Ramos (cell line): ENCODE data around the gene MYCT1.
"Not testable (repeated sequence)": the region's sequence is repeated elsewhere in the genome, so short reads cannot be mapped to it uniquely, and the experiment has no call there.

Experiments
- in situ Hi-C: fragments of 300-500 bp; cut with MboI; formaldehyde crosslinking; loops from one replicate; pipeline ENCODE4 v1.14.3; 2022; ENCODE audit warnings: low sequenced_read_pairs; ENCODE audit not compliant: unreplicated experiment

MYCT1 gene, protein sequence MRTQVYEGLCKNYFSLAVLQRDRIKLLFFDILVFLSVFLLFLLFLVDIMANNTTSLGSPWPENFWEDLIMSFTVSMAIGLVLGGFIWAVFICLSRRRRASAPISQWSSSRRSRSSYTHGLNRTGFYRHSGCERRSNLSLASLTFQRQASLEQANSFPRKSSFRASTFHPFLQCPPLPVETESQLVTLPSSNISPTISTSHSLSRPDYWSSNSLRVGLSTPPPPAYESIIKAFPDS

DNA sequence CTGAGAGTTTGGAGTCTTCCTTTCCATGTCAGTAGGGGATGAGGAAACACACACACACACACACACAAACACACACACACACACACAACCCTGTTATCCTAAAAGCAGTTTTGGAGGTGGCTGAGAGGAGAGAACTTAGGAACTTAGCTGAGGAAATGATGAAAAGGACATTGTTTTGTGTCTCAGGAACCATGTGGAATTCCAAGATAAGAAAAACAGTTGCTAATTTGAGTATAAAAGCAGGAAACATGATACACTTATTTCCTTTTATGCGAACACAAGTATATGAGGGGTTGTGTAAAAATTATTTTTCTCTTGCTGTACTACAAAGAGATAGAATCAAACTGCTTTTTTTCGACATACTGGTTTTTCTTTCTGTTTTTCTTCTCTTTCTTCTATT, at the start of gene MYCT1:
MYCT1 (plus strand) TSS at position 264 of the 400 bp plus-strand sequence; CDS start at position 270, 6 bp downstream.
- in situ Hi-C loops: no loop called here

DNA sequence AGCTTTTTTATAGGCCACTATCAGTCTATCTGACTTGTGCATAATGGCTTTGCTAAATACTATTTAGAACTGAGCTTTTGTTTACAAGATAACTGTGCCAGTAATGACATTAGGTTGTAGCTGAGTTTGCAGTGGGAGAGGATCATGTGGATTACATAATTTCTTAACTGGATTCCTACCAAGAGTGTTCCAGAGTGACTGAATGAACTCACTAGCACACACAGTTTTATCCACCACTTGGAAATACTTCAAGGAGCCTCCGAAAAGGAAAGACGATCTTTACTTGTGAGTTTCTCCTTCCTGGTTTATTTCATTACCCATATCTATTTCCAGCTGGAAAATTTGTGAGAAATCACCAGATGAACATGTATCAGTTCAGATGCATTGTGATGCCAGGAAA, 49.6 kb upstream of the MYCT1 start:
- in situ Hi-C loops: no loop called here

DNA sequence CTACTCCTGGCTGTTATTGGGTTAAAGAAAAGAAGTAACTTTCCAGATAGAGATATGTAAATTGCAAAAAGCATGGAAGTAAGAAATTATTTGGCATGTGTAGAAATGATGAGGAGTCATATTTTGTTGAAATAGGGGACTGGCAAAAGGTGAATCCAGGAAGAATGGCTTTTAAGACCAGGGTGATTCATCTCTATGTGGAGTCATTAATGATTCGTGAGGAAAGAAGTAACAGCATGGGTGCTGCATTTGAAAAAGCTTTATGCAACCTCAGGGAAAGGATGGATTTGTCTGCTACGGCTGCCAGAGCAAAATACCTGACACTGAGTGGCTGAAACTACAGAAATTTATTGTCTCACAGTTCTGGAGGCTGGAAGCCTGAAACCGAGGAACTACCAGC, 45.7 kb upstream of the MYCT1 start:
- in situ Hi-C loops: no loop called here

DNA sequence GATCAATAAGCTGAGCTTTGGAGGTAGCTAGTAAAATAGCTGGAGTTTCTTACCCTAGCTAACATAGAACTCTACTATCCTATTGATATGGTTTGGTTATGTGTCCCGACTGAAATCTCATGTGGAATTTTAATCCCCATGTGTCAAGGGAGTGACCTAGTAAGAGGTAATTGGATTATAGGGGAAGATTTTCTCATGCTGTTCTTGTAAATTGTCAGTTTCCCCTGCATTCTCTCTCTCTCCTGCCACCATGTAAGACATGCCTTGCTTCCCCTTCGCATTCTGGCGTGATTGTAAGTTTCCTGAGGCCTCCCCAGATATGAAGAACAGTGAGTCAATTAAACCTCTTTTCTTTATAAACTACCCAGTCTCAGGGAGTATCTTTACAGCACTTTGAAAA, 35.9 kb upstream of the MYCT1 start:
- in situ Hi-C loops: no loop called here

DNA sequence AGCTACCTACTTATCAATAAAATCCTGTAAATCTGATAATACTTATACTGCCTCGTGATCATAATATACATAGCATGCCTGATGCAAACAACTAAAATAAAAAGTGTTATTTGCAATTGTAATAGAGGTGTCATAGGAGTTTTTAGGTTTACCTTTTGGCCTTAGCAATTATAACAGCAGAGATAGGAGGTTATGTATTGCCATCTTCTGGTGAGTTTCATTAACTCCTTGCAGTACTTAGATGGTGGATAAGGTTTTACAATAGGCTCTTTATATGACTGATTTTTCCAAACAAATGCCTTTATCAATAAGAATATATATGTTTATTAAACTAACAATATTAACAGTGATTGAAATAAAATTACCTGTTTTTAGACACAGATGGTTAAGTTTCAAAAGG, 27.8 kb upstream of the MYCT1 start:
- in situ Hi-C loops: loop anchor here (10.0 kb wide), 1 partner anchor 115 kb away; no protein-coding TSS in a partner anchor

DNA sequence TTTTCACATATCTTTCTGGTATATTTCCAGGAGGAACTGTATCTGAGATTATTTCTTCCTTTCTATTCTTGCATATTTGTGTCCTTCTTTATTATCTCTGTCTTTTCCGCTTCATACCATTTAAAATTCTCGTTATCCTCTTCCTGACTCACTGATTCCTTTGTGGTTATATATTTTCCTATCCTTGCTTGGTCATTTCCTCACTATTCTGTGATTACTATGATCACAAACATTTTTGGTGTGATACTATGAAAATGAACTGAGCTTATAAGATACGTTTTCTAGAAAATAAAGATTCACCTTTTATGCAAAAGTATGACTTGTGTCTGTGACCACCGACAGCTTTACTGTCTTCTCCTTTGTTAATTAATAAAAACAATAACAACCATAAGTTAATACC, 26.5 kb upstream of the MYCT1 start:
- in situ Hi-C loops: loop anchor here (10.0 kb wide), 1 partner anchor 116 kb away; no protein-coding TSS in a partner anchor

DNA sequence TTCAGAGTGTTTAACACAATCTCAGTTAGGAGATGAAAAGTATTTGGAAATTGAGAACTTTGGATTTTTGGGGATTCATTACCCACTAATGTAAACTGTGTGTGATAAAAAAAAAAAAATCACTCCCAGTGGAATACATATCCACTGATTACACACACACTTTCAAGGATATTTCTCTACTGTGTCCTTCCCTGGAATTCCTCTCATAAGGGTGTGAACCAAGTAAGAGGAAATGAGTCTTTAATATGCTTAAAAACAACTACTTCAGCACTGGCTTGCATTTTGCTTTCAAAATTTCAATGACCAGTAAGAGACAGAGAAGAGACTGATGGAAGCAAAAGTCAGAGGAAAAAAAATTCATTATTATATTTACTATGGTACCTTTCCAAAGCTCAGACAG, 24.5 kb upstream of the MYCT1 start:
- in situ Hi-C loops: loop anchor here (10.0 kb wide), 1 partner anchor 118 kb away; no protein-coding TSS in a partner anchor

DNA sequence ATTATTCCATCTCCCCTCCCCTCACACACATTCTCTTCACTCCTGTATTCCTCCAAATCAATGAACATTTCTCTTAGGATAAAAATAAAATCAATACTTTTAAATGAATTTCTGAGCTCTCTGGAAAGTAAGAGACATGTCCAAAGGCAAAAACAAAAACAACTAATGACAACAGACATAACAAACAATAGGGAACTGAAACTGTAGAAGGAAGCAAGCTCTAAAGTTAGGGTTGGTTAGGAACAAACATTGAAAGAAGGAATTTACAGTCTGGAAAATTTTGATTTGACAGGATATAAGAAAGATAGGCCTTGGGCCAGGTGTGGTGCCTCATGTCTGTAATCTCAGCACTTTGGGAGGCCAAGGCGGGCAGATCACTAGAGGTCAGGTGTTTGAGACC, 17.5 kb upstream of the MYCT1 start:
- in situ Hi-C loops: loop anchor here (10.0 kb wide), 1 partner anchor 305 kb away; the partner anchor contains the start of gene FBXO5

DNA sequence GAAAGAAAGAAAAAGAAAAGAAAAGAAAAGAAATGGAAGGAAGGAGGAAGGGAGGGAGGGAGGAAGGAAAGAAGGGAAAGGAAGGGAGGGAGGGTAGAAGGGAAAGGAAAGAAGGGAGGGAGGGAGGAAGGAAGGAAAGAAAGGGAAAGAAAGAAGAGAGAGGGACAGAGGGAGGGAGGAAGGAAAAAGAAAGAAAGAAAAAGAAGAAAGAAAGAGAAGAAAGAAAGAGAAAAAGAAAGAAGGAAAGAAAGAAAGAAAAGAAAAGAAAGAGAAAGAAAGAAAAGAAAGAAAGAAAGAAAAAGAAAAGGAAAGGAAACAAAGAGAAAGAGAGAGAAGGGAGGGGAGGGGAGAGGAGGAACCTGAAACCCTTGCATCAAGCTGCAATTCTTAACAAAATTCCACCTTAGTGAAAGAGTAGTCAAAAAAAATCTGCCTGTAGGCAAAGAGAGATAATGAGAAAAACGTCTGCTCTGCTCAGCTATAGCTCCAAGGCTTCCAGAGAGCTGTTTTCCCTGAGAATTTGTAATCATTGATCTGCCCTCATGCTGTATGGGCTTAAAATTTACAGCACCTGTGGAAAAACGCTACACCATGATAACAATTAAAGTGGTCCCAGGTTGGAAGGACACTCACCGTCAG, 16.7 kb upstream of the MYCT1 start:
- in situ Hi-C loops: loop anchor here (10.0 kb wide), 1 partner anchor 304 kb away; the partner anchor contains the start of gene FBXO5

DNA sequence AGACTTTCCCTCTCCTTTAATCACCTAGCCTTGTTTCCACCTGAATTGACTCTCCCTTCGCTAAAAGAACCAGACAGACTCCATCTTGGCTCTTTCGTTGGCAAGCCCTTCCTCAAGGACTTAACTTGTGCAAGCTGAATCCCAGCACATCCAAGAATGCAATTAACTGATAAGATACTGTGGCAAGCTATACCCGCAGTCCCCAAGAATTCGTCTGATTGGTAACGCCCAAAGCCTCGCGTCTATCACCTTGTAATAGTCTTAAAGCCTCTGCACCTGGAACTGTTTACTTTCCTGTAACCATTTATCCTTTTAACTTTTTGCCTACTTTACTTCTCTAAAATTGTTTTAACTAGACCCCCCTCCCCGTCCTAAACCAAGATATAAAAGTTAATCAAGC, 15.6 kb upstream of the MYCT1 start:
- in situ Hi-C loops: loop anchor here (10.0 kb wide), 1 partner anchor 303 kb away; the partner anchor contains the start of gene FBXO5

DNA sequence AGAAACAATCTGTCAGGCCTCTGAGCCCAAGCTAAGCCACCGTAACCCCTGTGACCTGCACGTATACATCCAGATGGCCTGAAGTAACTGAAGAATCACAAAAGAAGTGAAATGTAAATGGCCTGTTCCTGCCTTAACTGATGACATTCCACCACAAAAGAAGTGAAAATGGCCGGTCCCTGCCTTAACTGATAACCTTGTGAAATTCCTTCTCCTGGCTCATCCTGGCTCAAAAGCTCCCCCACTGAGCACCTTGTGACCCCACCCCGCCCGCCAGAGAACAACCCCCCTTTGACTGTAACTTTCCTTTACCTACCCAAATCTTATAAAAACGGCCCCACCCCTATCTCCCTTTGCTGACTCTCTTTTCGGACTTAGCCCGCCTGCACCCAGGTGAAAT, 14.8 kb upstream of the MYCT1 start:
- in situ Hi-C loops: loop anchor here (10.0 kb wide), 1 partner anchor 302 kb away; the partner anchor contains the start of gene FBXO5

DNA sequence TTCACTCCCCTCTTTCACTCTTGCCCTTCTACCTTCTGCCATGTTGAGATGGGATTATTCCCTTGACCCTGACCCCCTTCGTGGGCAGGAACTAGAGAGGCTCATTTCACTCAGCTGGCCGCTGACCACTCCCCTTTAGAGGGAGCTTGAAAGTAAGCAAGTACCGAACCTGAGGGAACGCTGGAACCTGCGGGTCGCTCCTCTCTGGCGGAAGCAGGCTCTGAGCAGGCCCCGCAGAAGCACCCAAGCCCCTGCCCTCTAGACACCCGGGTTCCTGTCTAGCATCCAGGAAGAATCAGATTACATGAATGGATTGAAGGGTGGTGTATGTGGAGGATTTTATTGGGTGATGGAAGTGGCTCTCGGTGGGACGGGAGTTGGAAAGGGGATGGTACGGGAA, 11.9 kb upstream of the MYCT1 start:
- in situ Hi-C loops: loop anchor here (10.0 kb wide), 1 partner anchor 299 kb away; the partner anchor contains the start of gene FBXO5

DNA sequence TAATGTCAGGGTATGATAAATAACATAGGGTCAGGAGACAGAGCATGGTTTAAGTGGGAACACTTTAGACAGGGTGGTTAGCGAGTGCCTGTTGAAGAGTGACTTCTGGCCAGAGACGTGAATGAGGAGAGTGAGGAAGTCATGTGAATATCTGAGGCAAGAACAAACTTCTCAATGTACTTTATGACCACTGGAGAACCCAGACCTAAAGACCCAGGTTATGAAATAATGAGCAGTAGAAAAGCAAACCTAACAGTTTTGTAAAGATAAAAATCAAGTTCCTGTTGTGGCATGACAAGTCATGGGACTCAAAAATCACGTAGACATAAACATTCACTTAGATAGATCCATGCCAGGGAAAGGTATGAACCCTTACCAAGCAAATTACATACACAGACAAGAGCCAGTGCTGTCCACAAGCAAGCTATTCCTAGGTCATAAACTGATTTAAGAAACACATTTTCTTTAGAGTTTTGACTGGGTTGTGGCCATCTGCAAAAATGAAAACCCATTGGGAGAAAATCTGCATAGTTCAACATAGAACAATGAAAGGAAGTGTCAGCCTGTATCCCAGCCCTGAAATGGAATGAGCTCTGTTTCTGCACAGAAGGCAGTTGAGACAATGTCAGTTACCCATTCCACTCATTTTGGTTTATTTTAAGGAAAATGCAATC, 2.2 kb upstream of the MYCT1 start:
- in situ Hi-C loops: no loop called here

DNA sequence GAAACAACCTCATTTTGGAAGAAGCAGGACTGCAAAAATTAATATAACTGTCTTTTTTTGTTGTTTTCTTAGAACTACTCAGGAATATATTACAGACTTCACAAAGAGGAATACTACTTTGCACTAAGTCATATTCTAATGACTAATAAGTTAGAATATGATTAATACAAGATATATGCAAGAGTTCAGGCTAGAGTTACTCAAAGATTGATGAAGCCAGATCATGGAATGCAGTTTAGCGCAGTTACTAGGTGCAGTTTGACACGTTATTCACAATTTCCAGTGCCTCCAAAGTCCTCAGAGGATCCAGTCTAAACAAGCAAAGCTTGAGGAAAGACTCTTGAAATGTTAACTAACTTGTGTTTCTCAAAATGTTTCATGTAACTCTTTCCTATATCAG, 1.2 kb upstream of the MYCT1 start:
- in situ Hi-C loops: no loop called here

DNA sequence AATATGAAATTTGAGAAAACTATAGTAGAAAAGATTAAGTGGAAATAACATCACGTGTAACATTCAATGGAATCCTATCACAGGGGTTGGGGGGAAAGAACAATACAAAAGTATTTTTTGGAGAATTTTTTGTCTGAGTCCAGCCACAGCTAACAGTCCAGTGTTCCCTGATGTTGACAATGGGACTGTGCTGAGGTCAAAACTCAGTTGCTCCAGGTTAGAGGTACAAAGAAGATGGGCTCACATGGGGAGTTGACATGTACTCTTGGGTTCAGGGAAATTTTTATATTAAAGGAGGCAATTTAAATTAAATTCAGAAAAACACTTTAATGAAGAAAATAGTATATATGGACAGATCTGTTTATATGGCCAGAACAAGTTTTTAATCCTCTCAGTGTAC, 995 bp downstream of the MYCT1 start:
- in situ Hi-C loops: no loop called here

DNA sequence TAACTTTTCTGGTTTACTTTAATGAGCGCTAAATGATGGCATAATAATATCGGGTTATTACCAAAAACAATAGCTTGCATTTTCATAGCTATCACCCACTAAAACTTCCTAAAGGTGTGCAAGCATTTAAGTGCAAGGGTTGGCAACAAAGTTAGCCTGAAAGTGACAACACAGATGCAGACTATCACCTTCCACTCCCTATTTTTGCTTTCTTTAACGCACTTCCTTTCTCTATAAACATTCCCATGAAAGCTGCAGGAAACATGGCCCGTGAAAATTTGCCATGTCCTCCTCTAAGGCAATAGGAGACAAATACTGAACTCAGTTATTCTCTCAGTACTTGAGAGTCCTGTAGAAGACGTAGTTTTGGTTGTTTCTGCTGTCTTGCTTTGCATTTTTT, 2.7 kb downstream of the MYCT1 start:
- in situ Hi-C loops: no loop called here

DNA sequence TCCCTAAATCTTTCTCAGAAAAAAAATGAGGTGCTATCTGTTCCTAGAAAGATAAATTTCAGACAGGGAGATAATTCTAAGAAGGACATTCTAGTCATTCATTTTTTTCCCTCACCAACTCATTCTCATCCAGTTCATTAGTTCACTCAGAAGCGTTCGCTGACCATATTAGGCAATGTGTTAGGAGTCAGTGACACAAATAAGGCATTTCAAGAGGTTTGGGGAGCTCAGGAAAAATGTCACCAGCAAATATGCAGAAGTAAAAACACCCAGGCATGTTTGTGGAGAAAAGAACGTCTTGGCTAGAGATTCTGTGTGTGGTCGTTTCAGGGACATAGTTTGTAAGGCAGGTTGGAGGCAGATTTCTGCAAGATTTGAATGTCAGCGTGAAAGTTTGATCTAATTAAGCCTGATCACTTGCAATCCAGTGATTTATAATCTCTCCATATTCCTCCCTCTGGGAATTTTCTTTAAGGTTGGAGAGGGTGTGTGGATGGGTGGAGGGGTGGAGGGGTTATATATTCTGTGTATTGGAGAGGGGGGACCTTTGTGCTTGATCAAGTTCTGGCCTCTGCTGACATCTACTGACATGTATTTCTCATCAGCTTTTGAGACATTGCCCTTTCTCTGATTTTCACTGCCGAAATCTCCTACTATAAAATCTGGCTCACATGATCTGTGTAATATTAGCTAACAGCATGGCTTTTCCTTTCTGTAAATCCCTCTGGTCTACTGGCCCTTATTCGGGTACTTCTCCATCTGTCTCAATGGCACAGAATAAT, 3.6 kb downstream of the MYCT1 start:
- in situ Hi-C loops: no loop called here

DNA sequence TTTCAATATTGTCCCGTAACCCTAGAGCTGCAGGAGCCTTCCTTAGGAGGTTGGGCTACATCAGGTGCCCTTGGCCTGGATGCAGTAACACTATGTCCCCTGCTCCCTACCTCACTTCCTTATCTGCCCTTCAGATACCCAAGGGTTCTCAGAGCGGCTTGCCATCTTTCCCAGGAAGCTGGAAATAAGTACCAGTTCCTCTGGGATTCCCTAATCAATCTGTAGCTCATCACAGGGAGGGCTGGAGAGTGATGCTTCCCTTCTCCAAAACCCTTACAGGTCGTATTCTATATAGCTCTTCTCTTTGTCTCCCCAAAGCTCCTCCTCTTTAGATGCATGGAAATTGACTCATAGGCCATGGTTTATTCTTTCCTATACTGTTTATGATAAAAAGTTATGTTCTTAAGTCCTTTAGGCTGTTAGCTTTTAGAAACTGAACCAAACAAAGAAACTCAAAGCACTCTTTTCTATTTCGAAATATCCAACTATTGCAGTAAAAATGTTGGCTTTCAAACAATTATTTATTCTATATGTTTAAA, 4.2 kb downstream of the MYCT1 start:
- in situ Hi-C loops: no loop called here

DNA sequence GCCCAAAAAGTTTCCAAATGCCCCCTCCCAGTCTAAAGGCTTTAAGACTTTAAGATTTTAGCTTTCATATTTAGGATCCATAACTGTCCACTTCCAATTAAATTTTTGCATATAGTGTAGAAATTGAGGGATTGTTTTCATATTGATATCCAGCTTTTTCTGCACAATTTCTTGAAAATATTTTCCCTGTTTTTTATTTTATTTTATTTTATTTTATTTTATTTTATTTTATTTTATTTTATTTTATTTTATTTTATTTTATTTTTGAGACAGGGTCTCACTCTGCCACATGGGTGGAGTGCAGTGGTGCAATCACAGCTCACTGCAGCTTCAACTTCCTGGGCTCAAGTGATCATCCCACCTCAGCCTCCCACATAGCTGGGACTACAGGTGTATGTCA, 6.1 kb downstream of the MYCT1 start:
- in situ Hi-C loops: not testable (repeated sequence)

DNA sequence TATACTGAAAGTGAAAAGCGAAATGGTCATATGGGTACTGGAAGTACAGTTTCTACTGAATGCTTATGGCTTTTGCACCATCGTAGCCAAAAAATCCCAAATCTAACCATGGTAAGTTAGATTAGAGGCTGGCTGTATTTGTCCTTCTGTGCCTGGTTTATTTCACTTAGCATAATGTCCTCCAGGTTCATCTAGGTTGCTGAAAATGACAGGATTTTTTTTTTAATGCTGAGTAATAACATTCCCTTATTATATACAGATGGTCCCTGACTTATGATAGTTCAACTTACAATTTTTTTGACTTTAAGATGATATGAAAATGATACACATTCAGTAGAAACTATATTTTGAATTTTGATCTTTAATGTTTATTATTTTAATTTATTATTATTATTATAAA, 7.6 kb downstream of the MYCT1 start:
- in situ Hi-C loops: no loop called here
